Activated naive CD8-positive, alpha-beta T cell treated with anti-CD3 and anti-CD28 coated beads, Interleukin-2, amount 10 ng/mL, durations not matched to agents 7 days and 5 days (primary cell): ENCODE measurements around the gene ADGRG3. TPM values are rescaled to one million over a fixed set of nuclear protein-coding genes. Genes with fewer than 3 reads are reported as not detected.

Experiments
- ATAC-seq: fragments of 150-1000 bp; cut with Tn5 transposase; one replicate; pipeline ENCODE4 v1.10.0; 2021; ENCODE audit warnings: low read depth, moderate library complexity
- POLR2A ChIA-PET: fragments of 350-600 bp; sonication (Branson Sonifier 250); formaldehyde crosslinking; loops from one replicate; lab custom pipeline; 2021; ENCODE audit warnings: antibody characterized with exemption; lab: Charles Lee
- DNase-seq: peaks from one replicate; pipeline ENCODE4 v3.0.0; 2021
- H3K27ac Mint-ChIP-seq: one replicate; pipeline ENCODE4 v1.8.0; 2022; ENCODE audit warnings: mild to moderate bottlenecking, mixed read lengths
- H3K27me3 Mint-ChIP-seq: one replicate; pipeline ENCODE4 v1.8.0; 2022; ENCODE audit warnings: mild to moderate bottlenecking, moderate library complexity, mixed read lengths
- H3K36me3 Mint-ChIP-seq: one replicate; pipeline ENCODE4 v1.8.0; 2021; ENCODE audit warnings: mild to moderate bottlenecking, mixed read lengths
- H3K4me1 Mint-ChIP-seq: one replicate; pipeline ENCODE4 v1.8.0; 2021; ENCODE audit warnings: mixed read lengths
- H3K4me3 Mint-ChIP-seq: one replicate; pipeline ENCODE4 v1.8.0; 2022; ENCODE audit warnings: mild to moderate bottlenecking, moderate library complexity, mixed read lengths
- H3K9me3 Mint-ChIP-seq: one replicate; pipeline ENCODE4 v1.8.0; 2021; ENCODE audit warnings: mixed read lengths
- total RNA-seq, 2 experiments: library from RNA; stranded (reverse); gene quantifications; one replicate each; pipeline ENCODE4 v1.2.3, GENCODE V29; 2021

ADGRG3 gene
- total RNA-seq, 2 experiments from 2014 or later = not detected

- DNase-seq = no peak
- POLR2A ChIA-PET = interaction anchor here (1.0 to 5.5 kb wide), 3 partner anchors 44 to 69 kb away, joined by 3 to 48 read pairs (median 34); no protein-coding TSS in a partner anchor
- Mint-ChIP-seq H3K4me1 (peaks cover 26% of the 10 kb centered on the region), H3K9me3 (no peaks in the 10 kb centered on the region), H3K27me3 (peaks cover under 1% of the 10 kb centered on the region), H3K27ac (peak overlapping the region; percentile 24), H3K36me3 (no peaks in the 10 kb centered on the region), H3K4me3 (no peak overlapping the region)
- no peak for ATAC-seq
These were observed 22.3 kb upstream of the ADGRG3 start for GRCh38 chr16:57645691-57646387.

GRCh38 chr16:57646388-57647039 is 21.6 kb upstream of the ADGRG3 start:
- DNase-seq (no peak), ATAC-seq (no peak)
- Mint-ChIP-seq H3K36me3 (no peaks in the 10 kb centered on the region), H3K4me1 (peaks cover 32% of the 10 kb centered on the region), H3K27me3 (no peaks in the 10 kb centered on the region), H3K4me3 (no peak overlapping the region), H3K9me3 (no peaks in the 10 kb centered on the region), H3K27ac (no peak overlapping the region)
- POLR2A ChIA-PET = interaction anchor here (2.1 to 5.5 kb wide), 5 partner anchors 8 to 70 kb away, joined by 6 to 48 read pairs (median 13); no protein-coding TSS in a partner anchor

DNA sequence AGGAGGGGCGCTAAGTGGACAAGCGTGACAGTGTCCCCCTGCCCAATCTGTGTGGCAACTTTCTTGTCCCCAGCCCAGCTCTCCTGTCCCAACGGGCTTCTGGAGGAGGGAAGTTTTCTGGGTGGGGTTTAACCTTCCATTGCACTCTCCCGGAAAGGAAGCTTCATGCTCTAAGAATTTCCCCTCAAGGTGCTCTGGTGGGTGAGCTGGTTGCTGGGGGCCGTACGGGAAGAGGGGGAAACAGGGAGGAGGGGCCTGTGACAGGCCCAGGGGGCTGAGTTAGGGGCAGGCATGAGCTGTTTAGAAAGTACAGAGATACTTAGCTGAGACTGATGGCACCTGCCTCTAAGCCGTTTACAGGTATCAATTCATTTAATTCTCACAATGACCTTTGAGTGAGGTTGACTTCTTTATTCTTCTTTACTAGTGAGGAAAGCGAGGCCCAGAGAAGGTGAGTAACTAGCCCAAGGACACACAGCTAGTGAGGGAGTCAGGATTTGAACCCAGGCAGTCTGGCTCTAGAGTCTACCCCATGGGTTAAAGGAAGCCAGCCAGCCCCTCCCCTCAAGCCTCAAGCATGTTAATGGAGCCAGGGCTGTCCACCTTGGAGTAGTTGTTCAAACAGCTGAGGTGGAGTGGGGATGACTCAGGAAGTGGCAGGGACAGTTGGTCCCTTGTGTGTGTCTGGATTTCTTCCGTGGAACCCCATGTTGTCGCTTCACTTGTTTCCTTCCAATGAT is 20.8 kb upstream of the ADGRG3 start:
- Mint-ChIP-seq H3K4me3 (peak overlapping the region; percentile 49), H3K4me1 (peaks cover 40% of the 10 kb centered on the region)
- POLR2A ChIA-PET = interaction anchor here (0.7 to 5.5 kb wide), 11 partner anchors 9 to 311 kb away, joined by 3 to 48 read pairs (median 6); no protein-coding TSS in a partner anchor

GRCh38 chr16:57648125-57648524 is 20.0 kb upstream of the ADGRG3 start:
- POLR2A ChIA-PET = interaction anchor here (0.8 to 5.5 kb wide), 10 partner anchors 10 to 109 kb away, joined by 3 to 48 read pairs (median 8); no protein-coding TSS in a partner anchor
- H3K27me3 Mint-ChIP-seq = no peaks in the 10 kb centered on the region

More for the DNA sequence above, 20.8 kb upstream of the ADGRG3 start:
- Mint-ChIP-seq H3K9me3 (no peaks in the 10 kb centered on the region), H3K27ac (peak overlapping the region; percentile 87), H3K36me3 (no peaks in the 10 kb centered on the region), H3K27me3 (no peaks in the 10 kb centered on the region)
- DNase-seq (no peak), ATAC-seq (no peak)

GRCh38 chr16:57648581-57649442 is 19.3 kb upstream of the ADGRG3 start:
- POLR2A ChIA-PET = interaction anchor here (1.5 to 5.5 kb wide), 7 partner anchors 10 to 72 kb away, joined by 5 to 48 read pairs (median 13); no protein-coding TSS in a partner anchor

More at GRCh38 chr16:57648125-57648524, 20.0 kb upstream of the ADGRG3 start:
- Mint-ChIP-seq H3K36me3 (no peaks in the 10 kb centered on the region), H3K4me3 (peak overlapping the region; percentile 49), H3K27ac (peak overlapping the region; percentile 87), H3K9me3 (no peaks in the 10 kb centered on the region), H3K4me1 (peaks cover 40% of the 10 kb centered on the region)
- no peak for DNase-seq
- ATAC-seq = no peak

DNA sequence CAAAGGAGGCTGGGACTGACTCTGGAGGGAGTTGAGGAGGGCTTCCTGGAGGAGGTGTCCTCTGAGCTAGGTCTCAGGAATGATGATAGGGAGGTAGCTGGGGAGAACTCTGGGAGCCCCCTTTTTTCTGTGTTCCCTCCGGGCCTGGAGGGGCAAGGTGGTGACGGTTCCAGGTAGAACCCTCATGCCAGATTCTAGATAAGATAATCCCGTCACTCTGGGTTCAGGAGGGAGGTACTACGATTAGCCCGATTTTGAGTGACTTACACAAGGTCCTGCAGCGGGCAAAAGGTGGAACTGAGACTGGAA is 18.7 kb upstream of the ADGRG3 start:
- no peak for ATAC-seq
- no peaks in the 10 kb centered on the region for H3K27me3 Mint-ChIP-seq
- H3K4me3 Mint-ChIP-seq = no peak overlapping the region
- peaks cover 40% of the 10 kb centered on the region for H3K4me1 Mint-ChIP-seq
- peak overlapping the region; percentile 87 for H3K27ac Mint-ChIP-seq
- no peaks in the 10 kb centered on the region for H3K36me3 Mint-ChIP-seq
- POLR2A ChIA-PET = interaction anchor here (2.4 to 5.5 kb wide), 4 partner anchors 40 to 73 kb away, joined by 13 to 48 read pairs (median 24); no protein-coding TSS in a partner anchor
- DNase-seq = no peak
- H3K9me3 Mint-ChIP-seq = no peaks in the 10 kb centered on the region

More at GRCh38 chr16:57648581-57649442, 19.3 kb upstream of the ADGRG3 start:
- DNase-seq (peak; percentile 93), ATAC-seq (peak; percentile 57)
- Mint-ChIP-seq H3K36me3 (no peaks in the 10 kb centered on the region), H3K4me1 (peaks cover 40% of the 10 kb centered on the region), H3K4me3 (peak overlapping the region; percentile 49), H3K27me3 (no peaks in the 10 kb centered on the region), H3K9me3 (no peaks in the 10 kb centered on the region), H3K27ac (peak overlapping the region; percentile 87)

DNA sequence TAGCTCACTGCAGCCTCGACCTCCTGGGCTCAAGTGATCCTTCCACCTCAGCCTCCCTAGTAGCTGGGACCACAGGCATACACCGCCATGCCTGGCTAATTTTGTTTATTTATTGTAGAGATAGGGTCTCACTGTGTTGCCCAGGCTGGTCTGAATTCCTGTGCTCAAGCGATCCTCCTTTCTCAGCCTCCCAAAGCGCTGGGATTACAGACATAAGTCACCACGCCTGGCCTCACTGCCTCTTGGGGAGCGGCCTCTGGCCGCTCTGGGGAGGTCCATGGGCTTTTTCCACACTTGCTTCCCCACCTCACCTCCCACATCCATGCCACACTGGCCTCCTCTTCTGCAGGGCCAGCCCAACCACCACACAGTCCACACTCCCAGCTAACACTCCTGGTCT is 18.3 kb upstream of the ADGRG3 start:
- DNase-seq (no peak), ATAC-seq (no peak)
- peaks cover 40% of the 10 kb centered on the region for H3K4me1 Mint-ChIP-seq
- POLR2A ChIA-PET = interaction anchor here (3.0 to 5.5 kb wide), 3 partner anchors 40 to 73 kb away, joined by 13 to 48 read pairs (median 34); no protein-coding TSS in a partner anchor
- H3K36me3 Mint-ChIP-seq = no peaks in the 10 kb centered on the region
- H3K27me3 Mint-ChIP-seq = no peaks in the 10 kb centered on the region
- no peak overlapping the region for H3K4me3 Mint-ChIP-seq
- no peaks in the 10 kb centered on the region for H3K9me3 Mint-ChIP-seq
- H3K27ac Mint-ChIP-seq = no peak overlapping the region

GRCh38 chr16:57651344-57652333 is 16.5 kb upstream of the ADGRG3 start:
- Mint-ChIP-seq H3K27ac (peak overlapping the region; percentile 83), H3K36me3 (no peaks in the 10 kb centered on the region), H3K9me3 (no peaks in the 10 kb centered on the region), H3K27me3 (no peaks in the 10 kb centered on the region), H3K4me3 (peak overlapping the region; percentile 51), H3K4me1 (peaks cover 38% of the 10 kb centered on the region)
- peak; percentile 63 for DNase-seq
- POLR2A ChIA-PET = interaction anchor here (1.0 to 1.8 kb wide), 3 partner anchors 37 to 42 kb away, joined by 3 to 7 read pairs (median 6); no protein-coding TSS in a partner anchor
- ATAC-seq = peak; percentile 79

- DNase-seq (no peak), ATAC-seq (no peak)
- Mint-ChIP-seq H3K27ac (peak overlapping the region; percentile 83), H3K4me3 (no peak overlapping the region), H3K4me1 (peaks cover 29% of the 10 kb centered on the region), H3K9me3 (no peaks in the 10 kb centered on the region), H3K27me3 (no peaks in the 10 kb centered on the region), H3K36me3 (no peaks in the 10 kb centered on the region)
- POLR2A ChIA-PET = interaction anchor here (1.2 to 1.8 kb wide), 2 partner anchors 38 to 44 kb away, joined by 6 to 7 read pairs; no protein-coding TSS in a partner anchor
These were observed 15.2 kb upstream of the ADGRG3 start for GRCh38 chr16:57652695-57653471.

- no peaks in the 10 kb centered on the region for H3K27me3 Mint-ChIP-seq
- no peaks in the 10 kb centered on the region for H3K9me3 Mint-ChIP-seq
- no peak overlapping the region for H3K4me3 Mint-ChIP-seq
- ATAC-seq = no peak
- H3K27ac Mint-ChIP-seq = peak overlapping the region; percentile 43
- no peak for DNase-seq
- POLR2A ChIA-PET = no interaction called here
- no peaks in the 10 kb centered on the region for H3K36me3 Mint-ChIP-seq
- H3K4me1 Mint-ChIP-seq = peaks cover 19% of the 10 kb centered on the region
These were observed 14.2 kb upstream of the ADGRG3 start for GRCh38 chr16:57653936-57654335.
